OCI-LY7 (cell line): Measurements from ENCODE around the gene GEMIN2. TPM values are rescaled to one million over a fixed set of nuclear protein-coding genes. Genes with fewer than 3 reads are reported as not detected.
"Not testable (repeated sequence)": the region's sequence is repeated elsewhere in the genome, so short reads cannot be mapped to it uniquely, and the experiment has no call there.

Experiments used
- BruUV-seq: library from RNA; stranded (reverse); fragments of 400-500 nt; replicated peaks from 2 replicates; lab custom pipeline; 2021; lab: Mats Ljungman, UMichigan
- CTCF ChIA-PET: fragments of 300-600 bp; sonication (Branson Sonifier 250); formaldehyde crosslinking; loops from one replicate; lab custom pipeline; 2022; ENCODE audit warnings: antibody characterized with exemption; ENCODE audit not compliant: unreplicated experiment; lab: Charles Lee
- POLR2A ChIA-PET: fragments of 300-600 bp; sonication (Branson Sonifier 250); formaldehyde crosslinking; loops from one replicate; lab custom pipeline; 2022; ENCODE audit warnings: antibody characterized with exemption; lab: Charles Lee
- DNase-seq: peaks from one replicate; pipeline ENCODE4 v3.0.0-alpha.2; 2015; ENCODE audit warnings: low spot score
- H2AFZ ChIP-seq: fragments of 200-600 bp; sonication (generic), shearing (Covaris generic); 2 replicates; pipeline ENCODE4 v1.6.1; 2014; ENCODE audit warnings: mild to moderate bottlenecking, antibody characterized with exemption, low read length, moderate library complexity
- H3K27ac ChIP-seq: fragments of 200-600 bp; sonication (generic); 2 replicates; pipeline ENCODE4 v1.5.1; 2014; ENCODE audit warnings: mixed run types, low read depth, mild to moderate bottlenecking, moderate library complexity, low read length, inconsistent platforms; ENCODE audit not compliant: poor library complexity, severe bottlenecking
- H3K36me3 ChIP-seq: fragments of 200-600 bp; sonication (generic); 2 replicates; pipeline ENCODE4 v1.6.1; 2014; ENCODE audit warnings: mild to moderate bottlenecking, antibody characterized with exemption, low read length, moderate library complexity, mixed read lengths; ENCODE audit not compliant: insufficient read depth
- H3K4me1 ChIP-seq: fragments of 200-600 bp; sonication (generic); 2 replicates; pipeline ENCODE4 v1.5.1; 2014; ENCODE audit warnings: mild to moderate bottlenecking, low read length; ENCODE audit not compliant: insufficient read depth, poor library complexity, severe bottlenecking
- H3K4me2 ChIP-seq: fragments of 200-600 bp; sonication (generic); 2 replicates; pipeline ENCODE4 v1.6.1; 2014; ENCODE audit warnings: mild to moderate bottlenecking, low read length
- H3K4me3 ChIP-seq: fragments of 200-600 bp; sonication (generic); 2 replicates; pipeline ENCODE4 v1.5.1; 2014; ENCODE audit warnings: mild to moderate bottlenecking, low read depth, low read length; ENCODE audit not compliant: poor library complexity, severe bottlenecking
- H3K79me2 ChIP-seq: fragments of 200-600 bp; sonication (generic); 2 replicates; pipeline ENCODE4 v1.6.1; 2016; ENCODE audit warnings: low read depth, mild to moderate bottlenecking, low read length, moderate library complexity, mixed read lengths; ENCODE audit not compliant: insufficient read depth
- H3K9me2 ChIP-seq: fragments of 200-600 bp; sonication (generic); 2 replicates; pipeline ENCODE4 v1.6.1; 2016; ENCODE audit warnings: mild to moderate bottlenecking, low read length, mixed read lengths; ENCODE audit not compliant: insufficient read depth
- H3K9me3 ChIP-seq: fragments of 200-600 bp; sonication (generic); 2 replicates; pipeline ENCODE4 v1.6.1; 2014; ENCODE audit warnings: mild to moderate bottlenecking, mixed run types, low read length, mixed read lengths
- H4K20me1 ChIP-seq: fragments of 200-600 bp; sonication (generic); 2 replicates; pipeline ENCODE4 v1.6.1; 2014; ENCODE audit warnings: mild to moderate bottlenecking, antibody characterized with exemption, low read length, moderate library complexity, mixed read lengths; ENCODE audit not compliant: insufficient read depth
- CTCF ChIP-seq: fragments of 200-600 bp; sonication (generic); conservative IDR thresholded peaks from 2 replicates; pipeline ENCODE4 v1.5.1; 2014; ENCODE audit warnings: mild to moderate bottlenecking, antibody characterized with exemption, low read length, moderate library complexity, mixed read lengths
- EZH2phosphoT487 ChIP-seq: fragments of 200-600 bp; sonication (generic); IDR thresholded peaks from 2 replicates; pipeline ENCODE4 v1.6.1; 2018; ENCODE audit warnings: low read depth, borderline replicate concordance, mild to moderate bottlenecking, mixed run types, antibody characterized with exemption, low read length, moderate library complexity, mixed read lengths
- intact Hi-C: fragments of 100-400 bp; cut with micrococcal nuclease; formaldehyde crosslinking; loops from one replicate; pipeline ENCODE4 v1.10.0; 2022; ENCODE audit not compliant: unreplicated experiment
- total RNA-seq, 2 experiments: library from RNA; depleted of rRNA in 1 of 2; stranded (reverse); fragments of >200 nt in 1 of 2; shearing (Covaris generic) in 1 of 2; gene quantifications; 2 replicates each; pipeline ENCODE4 v1.2.3, GENCODE V29; 2014 to 2022

GEMIN2 gene
- total RNA-seq, 2 experiments from 2014 or later: 46.2 to 53.4 TPM

- intact Hi-C loops: loop anchor here (5.0 kb wide), 1 partner anchor 35 kb away; no protein-coding TSS in a partner anchor
- H3K36me3 ChIP-seq: peaks cover 86% of the 10 kb centered on the region
Observed at GRCh38 chr14:39157491-39157890, 43.4 kb downstream of the GEMIN2 start.

DNA sequence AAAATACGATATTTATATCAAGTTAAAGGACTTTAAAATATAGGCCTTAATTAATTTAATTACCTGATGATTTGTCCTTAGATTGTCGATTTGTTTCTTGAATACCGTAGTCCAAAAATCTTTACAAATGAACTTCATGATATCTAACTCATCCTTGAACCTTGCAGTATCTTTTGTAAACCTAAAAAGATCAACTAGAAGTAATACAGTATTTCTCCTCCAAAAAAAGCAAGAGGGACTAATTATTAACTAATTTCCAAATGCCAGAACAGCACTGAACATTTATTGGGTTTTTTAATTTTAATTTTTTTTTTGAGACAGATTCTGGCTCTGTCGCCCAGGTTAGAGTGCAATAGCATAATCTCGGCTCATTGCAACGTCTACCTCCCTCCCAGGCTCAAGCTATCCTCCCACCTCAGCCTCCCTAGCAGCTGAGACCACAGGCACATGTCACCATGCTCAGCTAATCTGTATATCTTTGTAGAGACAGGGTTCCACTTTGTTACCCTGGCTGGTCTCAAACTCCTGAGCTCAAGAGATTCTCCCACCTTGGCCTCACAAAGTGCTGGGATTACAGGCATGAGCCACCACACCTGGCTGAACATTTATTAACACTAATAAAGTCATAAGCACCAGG, 44.2 kb downstream of the GEMIN2 start:
- POLR2A ChIA-PET: interaction anchor here (0.6 to 1.9 kb wide), 7 partner anchors 8 to 44 kb away, joined by 3 to 7 read pairs (median 4); partner anchors contain the start of genes GEMIN2 and TRAPPC6B
- intact Hi-C loops: loop anchor here (5.0 kb wide), 1 partner anchor 36 kb away; no protein-coding TSS in a partner anchor
- no peak overlapping the region for H2AFZ ChIP-seq
- TF ChIP-seq EZH2phosphoT487 (no peak), CTCF (no peak)
- peaks cover 84% of the 10 kb centered on the region for H3K36me3 ChIP-seq
- H4K20me1 ChIP-seq: no peaks in the 10 kb centered on the region
- no peak overlapping the region for H3K4me2 ChIP-seq
- no peaks in the 10 kb centered on the region for H3K9me2 ChIP-seq
- no peak overlapping the region for H3K4me3 ChIP-seq
- no TSS peak for BruUV-seq
- peaks cover 23% of the 10 kb centered on the region for H3K79me2 ChIP-seq
- no peaks in the 10 kb centered on the region for H3K9me3 ChIP-seq
- H3K27ac ChIP-seq: no peak overlapping the region
- CTCF ChIA-PET: no interaction called here
- DNase-seq: no peak
- no peaks in the 10 kb centered on the region for H3K4me1 ChIP-seq

More at GRCh38 chr14:39157491-39157890, 43.4 kb downstream of the GEMIN2 start:
- peaks cover 22% of the 10 kb centered on the region for H3K79me2 ChIP-seq
- BruUV-seq: no TSS peak
- H3K9me3 ChIP-seq: no peaks in the 10 kb centered on the region
- H2AFZ ChIP-seq: no peak overlapping the region
- ChIA-PET CTCF (no interaction called here), POLR2A (interaction anchor here (1.0 to 1.9 kb wide), 3 partner anchors 13 to 38 kb away, joined by 3 to 7 read pairs (median 6); partner anchors contain the start of gene TRAPPC6B)
- H3K4me1 ChIP-seq: no peaks in the 10 kb centered on the region
- H3K27ac ChIP-seq: no peak overlapping the region
- TF ChIP-seq CTCF: no peak
- no peak for TF ChIP-seq EZH2phosphoT487
- no peaks in the 10 kb centered on the region for H3K9me2 ChIP-seq
- H4K20me1 ChIP-seq: no peaks in the 10 kb centered on the region
- no peak overlapping the region for H3K4me2 ChIP-seq
- H3K4me3 ChIP-seq: no peak overlapping the region
- no peak for DNase-seq

DNA sequence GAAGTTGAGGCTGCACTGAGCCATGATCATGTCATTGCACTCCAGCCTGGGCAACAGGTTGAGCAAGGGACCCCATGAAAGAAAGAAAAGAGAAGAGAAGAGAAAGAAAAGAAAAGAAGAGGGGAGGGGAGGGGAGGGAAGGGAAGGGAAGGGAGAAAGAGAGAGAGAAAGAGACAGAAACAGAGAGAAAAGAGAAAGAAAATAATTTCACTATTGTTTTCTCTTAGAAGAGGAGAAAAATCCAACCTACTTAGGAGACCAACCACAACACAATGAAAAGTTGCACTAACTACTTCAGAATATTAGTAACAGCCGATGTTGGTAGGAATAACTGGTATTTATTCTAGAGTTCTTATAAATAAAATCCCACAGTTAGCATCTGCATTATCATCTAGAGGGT, 46.4 kb downstream of the GEMIN2 start:
- ChIA-PET POLR2A (interaction anchor here (0.6 to 2.0 kb wide), 3 partner anchors 10 to 66 kb away, joined by 3 to 11 read pairs (median 9); partner anchors contain the start of gene TRAPPC6B), CTCF (no interaction called here)
- H3K79me2 ChIP-seq: peaks cover 33% of the 10 kb centered on the region
- no peak overlapping the region for H2AFZ ChIP-seq
- intact Hi-C loops: no loop called here
- H3K4me1 ChIP-seq: no peaks in the 10 kb centered on the region
- TF ChIP-seq CTCF: no peak
- no peak overlapping the region for H3K4me3 ChIP-seq
- no peaks in the 10 kb centered on the region for H4K20me1 ChIP-seq
- H3K27ac ChIP-seq: no peak overlapping the region
- BruUV-seq: no TSS peak
- H3K36me3 ChIP-seq: peaks cover 86% of the 10 kb centered on the region
- DNase-seq: no peak
- H3K4me2 ChIP-seq: no peak overlapping the region
- no peaks in the 10 kb centered on the region for H3K9me2 ChIP-seq
- no peaks in the 10 kb centered on the region for H3K9me3 ChIP-seq

GRCh38 chr14:39167797-39168320, 53.7 kb downstream of the GEMIN2 start:
- H3K9me3 ChIP-seq, H3K27ac ChIP-seq, DNase-seq, H3K9me2 ChIP-seq, CTCF ChIA-PET, H2AFZ ChIP-seq, H4K20me1 ChIP-seq, intact Hi-C loops, BruUV-seq: not testable (repeated sequence)
- H3K4me2 ChIP-seq: peak overlapping the region; percentile 96
- peaks cover 41% of the 10 kb centered on the region for H3K4me1 ChIP-seq
- POLR2A ChIA-PET: interaction anchor here (0.8 to 1.1 kb wide), 6 partner anchors 10 to 262 kb away, joined by 3 to 4 read pairs (median 3); no protein-coding TSS in a partner anchor
- peaks cover 56% of the 10 kb centered on the region for H3K79me2 ChIP-seq
- peak overlapping the region; percentile 87 for H3K4me3 ChIP-seq
- H3K36me3 ChIP-seq: peaks cover 42% of the 10 kb centered on the region
